ENCODE measurements around the gene ERCC6L2.

DNA sequence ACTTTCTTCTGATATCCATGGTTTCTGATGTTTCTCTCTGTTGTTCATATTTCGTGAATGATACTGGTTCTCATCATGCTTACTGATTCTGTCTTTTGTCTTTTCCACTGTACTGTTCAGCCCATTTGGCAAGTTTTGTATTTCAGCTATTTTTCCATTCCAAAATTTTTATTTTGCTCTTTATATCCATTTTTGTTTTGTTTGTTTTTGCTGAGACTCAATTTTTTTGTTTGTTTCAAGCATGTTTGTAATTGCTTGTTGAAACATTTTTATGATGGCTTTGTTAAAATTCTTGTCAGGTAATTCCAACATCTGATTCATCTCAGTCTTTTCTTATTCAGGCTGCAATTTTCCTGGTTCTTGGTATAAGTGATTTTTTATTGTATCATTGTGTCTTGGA, 64.0 kb downstream of the ERCC6L2 start:
- TF ChIP-seq POLR2AphosphoS5 (IDR thresholded peaks at IDR 0.05) (no peak), POLR2A (IDR thresholded peaks at IDR 0.05) (no peak)
- TF ChIP-seq, protein P1, sequence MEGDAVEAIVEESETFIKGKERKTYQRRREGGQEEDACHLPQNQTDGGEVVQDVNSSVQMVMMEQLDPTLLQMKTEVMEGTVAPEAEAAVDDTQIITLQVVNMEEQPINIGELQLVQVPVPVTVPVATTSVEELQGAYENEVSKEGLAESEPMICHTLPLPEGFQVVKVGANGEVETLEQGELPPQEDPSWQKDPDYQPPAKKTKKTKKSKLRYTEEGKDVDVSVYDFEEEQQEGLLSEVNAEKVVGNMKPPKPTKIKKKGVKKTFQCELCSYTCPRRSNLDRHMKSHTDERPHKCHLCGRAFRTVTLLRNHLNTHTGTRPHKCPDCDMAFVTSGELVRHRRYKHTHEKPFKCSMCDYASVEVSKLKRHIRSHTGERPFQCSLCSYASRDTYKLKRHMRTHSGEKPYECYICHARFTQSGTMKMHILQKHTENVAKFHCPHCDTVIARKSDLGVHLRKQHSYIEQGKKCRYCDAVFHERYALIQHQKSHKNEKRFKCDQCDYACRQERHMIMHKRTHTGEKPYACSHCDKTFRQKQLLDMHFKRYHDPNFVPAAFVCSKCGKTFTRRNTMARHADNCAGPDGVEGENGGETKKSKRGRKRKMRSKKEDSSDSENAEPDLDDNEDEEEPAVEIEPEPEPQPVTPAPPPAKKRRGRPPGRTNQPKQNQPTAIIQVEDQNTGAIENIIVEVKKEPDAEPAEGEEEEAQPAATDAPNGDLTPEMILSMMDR (IDR thresholded peaks at IDR 0.05): no peak
